GM21576 (cell line): ENCODE measurements around the gene DGKI.

ENCODE experiments used
- ATAC-seq: cut with Tn5 transposase; IDR thresholded peaks from one replicate; pipeline ENCODE4 v1.9.1; 2021; ENCODE audit warnings: mild to moderate bottlenecking, moderate library complexity; ENCODE audit not compliant: unreplicated experiment

The DGKI gene

DNA sequence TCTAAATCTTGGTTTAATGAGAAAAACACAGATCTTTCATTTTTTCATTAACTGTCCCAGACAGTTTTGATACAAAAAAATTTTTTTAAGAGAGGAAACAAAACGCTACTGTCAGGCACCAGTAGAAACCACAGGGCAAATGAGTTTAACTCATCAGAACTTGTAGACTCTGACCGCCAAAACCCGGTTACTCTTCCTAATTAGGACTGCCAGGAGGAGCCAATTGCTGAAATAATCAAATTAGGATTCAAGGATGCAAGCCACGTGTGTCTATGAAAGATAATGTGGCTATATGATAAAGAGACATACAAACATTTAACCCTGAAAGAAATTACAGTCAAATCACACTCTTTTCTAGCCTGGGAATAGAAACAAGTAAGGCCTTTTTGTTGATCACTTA is 154.4 kb downstream of the DGKI start:
- no peak for ATAC-seq

DNA sequence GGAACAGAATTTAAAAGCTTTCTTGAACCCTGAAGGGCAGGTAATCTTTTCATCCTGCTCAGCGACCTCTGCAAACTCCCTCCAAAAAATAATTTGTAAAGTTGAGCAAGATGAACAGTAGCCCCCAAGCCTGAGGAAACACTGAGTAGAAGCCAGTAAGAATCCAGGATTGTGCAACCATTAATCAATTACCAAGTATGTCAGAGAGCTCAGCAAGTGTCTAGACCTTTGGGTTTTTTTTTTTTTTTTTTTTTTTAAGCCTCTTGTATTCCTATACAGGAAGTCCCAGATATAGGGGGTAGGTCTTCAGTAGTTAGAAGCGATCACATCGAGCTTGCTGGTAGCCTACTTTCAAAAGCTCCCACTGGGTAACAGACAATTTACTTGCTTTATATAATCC is 155.2 kb downstream of the DGKI start:
- ATAC-seq = no peak

DNA sequence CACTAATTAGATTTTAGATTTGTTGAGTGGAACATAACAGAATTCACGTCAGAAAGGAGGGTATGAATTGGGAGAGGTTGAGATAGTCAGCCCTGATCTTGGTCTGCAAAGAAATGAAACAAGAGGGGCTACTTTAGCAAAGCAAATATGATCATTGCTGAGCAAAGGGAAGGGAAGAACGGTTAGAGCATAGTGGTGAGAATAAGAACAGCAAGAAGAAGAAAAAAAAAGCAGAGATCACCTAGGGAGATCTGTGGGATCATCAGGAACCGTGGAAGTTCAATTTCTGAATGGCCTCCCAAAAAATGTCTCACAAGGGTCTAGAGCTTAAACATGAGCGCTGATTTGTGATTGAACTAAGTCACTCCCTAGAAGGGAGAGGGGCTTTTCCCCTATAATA is 156.1 kb downstream of the DGKI start:
- ATAC-seq = no peak

DNA sequence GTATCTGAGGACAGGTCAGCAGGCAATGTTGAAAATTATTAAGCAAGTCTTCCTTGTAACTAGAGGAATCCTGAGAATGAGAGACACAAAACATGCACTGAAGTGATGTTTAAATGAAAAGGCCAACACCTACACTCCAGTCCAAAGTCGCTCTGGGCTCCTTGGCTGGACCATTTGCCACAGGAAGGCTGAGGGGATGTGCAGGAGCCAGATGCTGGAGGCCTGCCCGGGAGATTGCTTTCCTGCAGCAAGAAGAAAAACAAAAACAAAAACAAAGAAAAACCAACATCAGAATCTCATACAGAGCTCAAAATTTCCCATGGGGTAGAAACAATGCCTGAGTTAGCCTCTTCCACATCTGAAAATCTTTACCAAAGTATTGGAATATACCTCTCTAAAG is 157.0 kb downstream of the DGKI start:
- no peak for ATAC-seq

DNA sequence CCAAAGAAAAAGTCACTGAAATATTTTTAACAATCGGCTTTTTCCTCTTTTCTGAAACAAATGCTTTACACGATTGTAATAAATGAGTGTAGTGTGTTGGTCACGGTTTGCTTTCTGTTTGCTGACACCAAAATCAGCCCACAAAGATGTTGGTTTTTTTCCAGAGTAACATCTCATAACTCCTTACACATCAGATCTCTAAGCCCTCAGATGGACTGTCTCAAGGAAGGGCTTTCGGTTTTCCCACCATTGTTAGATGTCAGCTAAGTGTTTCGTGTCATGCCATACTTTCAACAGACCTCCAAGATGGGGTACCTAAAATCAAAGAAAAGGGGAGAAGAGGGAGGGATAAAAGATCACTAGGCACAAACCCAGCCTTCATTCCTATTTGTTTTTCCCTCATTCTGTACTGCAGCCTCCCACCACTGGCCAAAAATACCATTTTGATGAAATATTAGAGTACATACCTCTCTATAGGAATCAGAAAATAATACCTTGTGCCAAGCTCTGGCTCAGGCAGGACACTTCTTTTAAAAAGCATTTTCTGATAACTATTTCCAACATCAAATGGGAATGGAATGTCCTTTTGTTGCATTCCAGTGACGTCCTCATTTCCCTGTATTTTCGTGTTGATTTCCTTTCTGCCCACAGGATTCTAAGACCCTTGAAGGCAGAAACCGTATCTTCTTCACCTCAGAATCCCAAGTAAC is 159.1 kb downstream of the DGKI start:
- no peak for ATAC-seq

DNA sequence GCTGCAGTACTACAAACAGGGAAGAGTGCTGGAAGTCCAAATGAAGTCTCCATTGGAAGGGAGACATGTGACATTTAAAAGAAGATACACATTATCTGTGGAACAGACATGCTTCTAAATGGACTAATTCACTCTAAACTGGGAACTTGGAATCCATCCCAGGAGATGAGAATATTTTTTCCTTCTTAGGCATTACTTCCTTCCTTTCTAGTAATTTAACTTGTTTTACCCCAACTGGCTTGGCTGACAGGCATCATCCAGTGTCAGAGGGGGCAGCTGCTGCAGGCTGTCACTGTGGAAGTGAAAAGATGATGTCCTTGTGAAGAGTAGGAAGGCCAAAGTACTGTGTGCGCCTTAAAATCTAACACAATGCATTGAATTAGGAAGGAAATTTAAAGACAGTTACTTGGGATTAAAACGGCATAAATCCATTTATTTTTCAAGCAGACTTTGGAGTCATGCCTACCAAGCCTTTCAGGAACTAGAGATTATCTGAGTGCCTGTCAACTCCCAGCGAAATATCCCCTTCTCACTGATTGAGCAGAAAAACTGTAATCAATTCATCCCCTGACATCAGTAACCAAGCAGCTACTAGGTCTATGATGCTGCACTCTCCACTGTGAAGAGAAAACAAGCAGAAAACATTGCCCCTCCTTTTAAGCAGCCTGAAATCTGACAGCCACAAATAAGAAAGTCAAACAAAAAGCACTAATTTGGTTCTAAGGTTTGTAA is 161.2 kb downstream of the DGKI start:
- ATAC-seq = no peak

DNA sequence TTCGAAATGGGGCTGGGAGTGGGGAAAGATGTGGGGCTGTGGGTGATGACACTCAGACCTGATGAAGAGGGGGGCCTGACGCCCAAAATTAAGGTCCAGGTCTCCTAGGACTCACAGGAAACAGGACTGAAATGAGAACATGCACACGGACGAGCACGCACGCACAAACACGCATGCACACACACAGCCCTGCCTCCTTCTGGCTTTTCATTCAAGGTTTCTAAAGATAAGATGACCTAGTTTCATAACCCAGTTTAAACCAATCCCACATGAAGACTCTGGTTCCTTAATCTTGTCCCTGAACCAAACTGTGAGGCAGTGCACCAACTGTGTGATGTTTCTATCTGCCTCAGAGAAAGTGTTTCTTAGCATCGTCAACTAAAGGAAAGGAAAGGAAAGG is 162.0 kb downstream of the DGKI start:
- ATAC-seq = no peak

DNA sequence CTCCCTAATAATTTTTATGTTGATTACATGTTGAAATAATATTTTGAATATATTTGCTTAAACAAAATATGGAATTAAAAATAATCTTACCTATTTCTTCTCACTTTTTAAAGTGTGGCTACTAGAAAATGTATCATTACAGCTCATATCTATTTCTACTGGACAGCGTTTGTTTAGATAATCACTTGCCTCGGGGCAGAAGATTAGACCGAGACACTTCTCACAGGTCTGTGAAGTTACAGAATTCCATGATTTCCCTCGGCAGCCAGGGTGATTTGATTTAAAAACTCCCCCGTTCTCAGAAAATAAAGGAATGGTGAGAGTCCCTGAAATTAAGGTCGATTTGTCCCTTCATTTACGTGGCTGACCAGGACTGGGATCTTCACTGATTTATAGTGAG is 162.5 kb downstream of the DGKI start:
- ATAC-seq = no peak

DNA sequence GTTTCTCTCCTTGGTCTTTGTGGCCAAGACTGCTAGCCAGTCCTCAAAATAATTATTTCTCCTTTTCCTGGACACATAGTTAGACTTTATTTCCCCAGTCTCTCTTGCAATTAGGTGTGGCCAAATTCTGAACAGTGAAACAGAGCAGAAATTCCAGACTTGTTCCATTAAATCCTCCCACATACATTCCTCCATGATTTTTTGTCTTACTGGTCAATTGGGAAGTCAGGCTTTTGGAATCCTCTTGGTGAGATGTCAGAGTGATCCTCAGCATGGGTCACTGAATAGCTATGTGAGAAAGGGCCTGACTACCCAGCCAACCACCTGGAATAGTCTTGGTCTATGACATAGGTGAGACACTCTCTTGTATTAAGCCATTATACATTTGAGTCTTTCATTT is 164.2 kb downstream of the DGKI start:
- no peak for ATAC-seq

DNA sequence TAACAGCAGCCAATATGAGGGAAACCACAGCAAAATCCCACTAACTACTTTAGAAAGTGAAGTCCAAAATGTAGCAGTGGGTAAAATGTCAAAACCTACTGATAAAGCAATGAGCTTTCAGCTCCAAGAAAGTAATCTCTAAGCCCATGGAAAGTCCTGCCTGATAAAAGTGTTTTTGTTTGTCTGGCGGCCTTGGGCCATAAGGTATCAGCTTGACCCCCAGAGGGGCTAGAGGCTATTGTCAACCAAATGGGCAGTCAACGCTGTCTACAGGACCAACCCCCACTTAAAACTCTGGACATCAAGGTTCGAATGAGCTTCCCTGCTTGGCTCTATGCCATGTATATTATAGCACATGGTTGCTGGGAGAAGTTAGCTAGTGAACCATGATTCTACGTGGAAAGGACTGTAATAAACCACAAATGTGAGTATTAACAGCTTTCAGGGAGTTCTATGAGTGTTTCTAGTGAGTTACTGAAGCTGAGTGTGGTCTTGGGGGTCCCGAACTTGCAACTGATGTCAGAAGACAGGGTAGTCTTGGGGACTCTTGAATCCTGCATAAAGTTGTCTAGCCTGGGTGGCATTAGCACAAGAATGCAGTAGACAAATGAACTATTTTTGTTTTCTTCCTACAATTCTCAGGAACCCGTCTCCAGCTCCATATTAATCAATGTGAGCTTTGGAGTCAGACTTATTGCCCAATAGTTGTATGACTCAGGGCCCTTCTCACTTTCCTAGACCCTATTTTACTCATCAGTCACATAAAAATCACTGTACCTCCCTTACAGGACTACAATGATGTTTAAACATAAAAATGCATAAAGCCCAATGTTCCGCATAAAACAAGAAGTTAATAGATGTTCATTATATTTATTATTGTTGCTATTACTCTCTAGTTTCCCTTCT is 164.9 kb downstream of the DGKI start:
- ATAC-seq = no peak

DNA sequence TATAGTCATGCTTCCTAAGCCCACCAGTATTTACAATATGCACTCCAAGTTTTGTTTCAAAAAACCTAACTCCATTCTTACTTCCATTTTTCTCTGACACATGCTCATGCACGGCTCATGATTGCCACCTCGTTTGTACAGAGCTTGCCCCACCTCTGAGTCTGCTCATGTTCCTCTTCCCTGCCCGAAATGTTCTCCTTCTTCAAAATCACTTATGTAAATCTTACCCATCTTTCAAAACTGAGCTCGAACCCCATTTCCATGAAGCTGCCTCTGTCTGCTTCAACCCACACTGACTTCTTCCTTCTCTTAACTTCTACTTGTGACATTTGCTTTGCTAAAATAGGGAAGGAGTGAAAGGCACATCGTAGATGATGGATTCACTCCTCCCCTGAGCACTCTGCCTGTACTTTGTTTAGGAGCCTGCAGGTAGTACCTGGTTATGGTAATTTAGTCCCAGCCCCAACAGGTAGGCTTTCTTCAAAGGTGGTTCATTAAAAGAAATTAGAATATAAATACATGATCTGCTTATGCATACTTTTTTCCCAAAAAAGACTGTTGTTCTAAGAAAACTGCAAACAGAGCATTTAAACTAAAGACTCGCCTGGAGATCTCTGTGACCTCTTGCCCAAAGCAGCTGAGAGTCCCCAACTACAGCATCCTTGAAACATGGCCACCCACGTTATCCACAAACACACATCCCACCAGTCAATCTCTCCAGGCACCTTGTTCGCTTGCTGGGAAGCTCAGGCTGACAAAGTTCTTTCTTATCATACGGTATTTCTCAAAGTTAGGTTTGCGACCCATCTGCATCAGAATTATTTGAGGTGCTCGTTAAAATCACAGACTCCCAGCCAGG is 172.0 kb downstream of the DGKI start:
- no peak for ATAC-seq

DNA sequence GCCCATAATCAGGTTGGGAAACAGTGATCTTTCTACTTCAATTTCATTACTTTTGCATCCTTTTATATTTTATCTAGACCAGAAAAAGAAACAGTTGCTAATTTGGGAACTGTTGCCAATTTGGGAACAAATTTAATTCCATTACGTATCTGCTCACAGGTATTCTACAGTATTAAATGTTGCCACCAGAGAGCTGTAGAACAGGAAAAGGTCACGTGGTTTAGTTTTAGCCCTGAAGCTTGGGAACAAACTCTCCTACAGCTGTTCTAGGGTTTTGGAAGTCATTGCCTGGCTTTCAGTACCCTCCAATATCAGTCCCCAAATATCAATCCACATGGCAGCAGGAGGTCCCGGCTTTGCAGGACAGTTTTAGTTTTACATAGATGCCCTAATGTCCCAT is 172.7 kb downstream of the DGKI start:
- ATAC-seq = no peak

DNA sequence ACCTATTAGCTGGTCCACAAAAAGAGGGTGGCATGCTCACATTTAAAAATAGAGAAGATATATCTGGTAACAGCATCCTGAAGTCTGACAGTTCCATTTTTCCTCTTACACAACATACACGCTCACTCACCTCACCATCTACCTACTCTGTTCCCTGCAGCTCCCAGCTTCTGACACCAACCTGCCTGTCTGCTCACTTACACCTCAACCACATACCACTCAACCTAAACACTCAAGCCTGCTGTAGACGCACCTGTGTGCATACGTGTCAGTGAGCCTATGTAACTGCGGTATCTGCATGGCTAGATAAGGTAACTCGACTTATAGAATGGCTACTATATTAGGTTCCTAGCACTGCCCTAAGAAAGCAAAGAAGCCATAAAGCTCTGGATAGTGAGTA is 174.9 kb downstream of the DGKI start:
- no peak for ATAC-seq

DNA sequence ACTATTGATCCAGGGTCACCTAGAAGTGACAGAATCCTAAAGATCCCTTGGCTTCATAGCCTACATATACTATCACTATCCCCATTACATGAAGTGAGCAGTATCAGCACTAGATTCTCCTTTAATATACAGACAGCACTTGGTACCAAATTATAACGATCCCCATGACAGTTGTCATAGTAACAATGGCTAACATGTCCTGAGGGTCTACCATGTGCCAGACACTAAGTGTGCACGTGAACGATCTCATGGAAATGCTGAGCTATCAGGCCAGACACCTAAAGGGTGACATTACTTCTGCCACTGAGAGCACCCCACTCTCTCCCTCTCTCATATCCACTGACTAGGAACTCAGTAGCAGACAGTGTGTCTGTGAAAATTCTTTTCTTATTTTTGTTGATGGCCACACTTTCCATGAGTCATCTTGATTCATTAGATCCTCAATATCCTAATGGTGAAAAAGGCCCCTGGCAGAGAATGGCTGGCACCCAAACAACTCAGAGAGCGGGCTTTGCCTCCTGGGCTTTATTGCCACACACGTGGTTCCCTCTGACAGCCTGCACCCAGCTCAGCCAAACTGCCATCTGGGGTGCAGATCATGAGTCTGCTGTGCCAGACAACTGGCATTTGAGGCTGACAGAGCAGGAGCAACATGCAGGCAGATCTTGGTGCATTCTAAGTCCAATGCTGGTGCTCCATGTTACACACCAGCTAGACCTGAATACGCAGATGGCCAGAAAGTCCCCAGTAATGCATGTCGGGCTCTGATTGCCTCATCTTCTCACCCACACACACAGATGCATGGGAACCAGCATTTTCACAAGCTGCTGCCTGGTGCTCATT is 176.3 kb downstream of the DGKI start:
- ATAC-seq = no peak

DNA sequence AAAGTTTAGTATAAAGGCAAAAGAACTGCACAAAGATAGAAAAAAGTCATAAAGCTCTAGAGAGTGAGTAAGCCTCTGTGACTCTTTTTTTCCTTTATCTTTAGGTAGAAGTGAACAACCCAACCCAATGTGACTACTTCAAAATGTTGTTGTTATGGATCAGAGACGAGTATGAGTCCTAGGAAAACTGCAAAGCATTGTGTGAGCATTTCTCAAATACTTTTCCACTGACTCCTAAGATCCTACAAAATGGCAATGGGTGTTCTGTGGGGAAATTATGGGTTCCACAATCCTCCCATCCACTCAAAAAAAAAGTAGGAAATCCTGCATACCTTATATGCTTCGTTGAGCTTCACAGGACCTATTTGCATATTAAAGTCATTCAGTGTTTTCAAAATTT is 177.1 kb downstream of the DGKI start:
- no peak for ATAC-seq

DNA sequence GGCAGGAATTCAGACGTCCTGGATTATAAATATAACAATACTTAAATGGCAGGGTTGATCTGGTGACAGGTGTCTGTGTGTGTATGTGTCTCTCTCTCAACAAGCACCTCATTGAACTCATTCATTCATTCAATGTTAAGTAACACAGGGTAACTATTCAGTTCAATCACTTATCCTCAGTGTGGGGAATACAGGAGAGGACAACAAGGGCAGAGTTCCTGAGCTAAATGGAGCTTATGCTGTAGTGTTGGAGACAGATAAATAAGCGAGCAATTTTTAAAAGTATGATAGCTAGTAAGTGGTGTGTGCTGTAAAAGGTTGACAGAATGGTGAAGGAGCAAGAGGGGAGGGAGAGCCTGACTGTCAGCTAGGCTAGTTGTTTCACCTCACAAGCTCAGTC is 178.4 kb downstream of the DGKI start:
- no peak for ATAC-seq

DNA sequence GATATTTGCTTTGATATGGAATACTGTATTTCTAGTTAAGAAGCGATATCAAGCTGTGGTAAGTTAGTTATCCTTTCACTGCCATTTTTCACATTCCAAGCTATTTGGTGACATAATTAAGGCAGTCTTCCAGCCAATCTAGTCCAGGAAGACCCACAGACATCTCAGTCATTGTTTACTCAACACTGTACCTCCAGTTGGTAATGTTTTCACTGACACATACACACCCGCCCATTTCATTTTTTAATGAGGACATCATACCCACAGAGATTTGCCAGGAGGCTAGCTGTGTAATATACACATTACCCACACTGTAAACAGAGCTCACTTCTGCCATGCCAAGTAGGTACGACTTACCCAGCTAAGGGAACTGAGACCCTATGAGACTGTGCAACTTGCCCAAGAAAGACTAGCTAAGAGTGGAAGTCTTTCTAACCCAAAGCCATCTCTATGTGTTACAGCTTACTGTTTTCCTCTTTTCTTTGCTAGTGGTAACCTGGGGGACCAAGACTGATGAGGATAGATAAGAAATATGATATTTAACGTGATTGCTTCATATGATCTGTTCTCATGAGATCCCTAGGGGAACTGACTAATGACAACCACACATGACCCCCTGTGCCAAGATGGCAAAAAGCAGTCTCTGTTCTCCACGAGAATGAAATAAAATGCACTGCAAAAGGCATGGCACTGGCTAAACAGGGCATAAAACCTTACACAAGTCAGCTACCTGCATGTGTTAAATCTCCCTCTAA is 179.0 kb downstream of the DGKI start:
- no peak for ATAC-seq

DNA sequence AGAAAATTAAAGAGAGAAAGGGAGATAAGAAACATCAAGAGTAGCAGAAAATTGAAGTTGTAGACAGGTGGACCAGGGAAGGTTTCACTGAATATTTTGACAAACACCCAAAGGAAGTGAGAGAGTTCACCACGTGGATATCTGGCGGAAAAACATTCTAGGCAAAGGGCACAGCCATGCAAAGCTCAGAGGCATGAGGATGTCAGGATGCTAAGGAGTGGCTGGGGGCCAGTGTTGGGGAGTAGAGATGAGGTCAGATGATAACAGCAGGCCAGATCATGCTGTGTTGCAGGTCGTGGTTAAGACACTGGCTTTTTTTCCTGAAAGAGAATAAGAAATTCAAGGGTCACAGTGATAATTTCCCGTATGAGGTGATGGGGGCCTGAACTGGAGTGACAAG is 181.9 kb downstream of the DGKI start:
- no peak for ATAC-seq

DNA sequence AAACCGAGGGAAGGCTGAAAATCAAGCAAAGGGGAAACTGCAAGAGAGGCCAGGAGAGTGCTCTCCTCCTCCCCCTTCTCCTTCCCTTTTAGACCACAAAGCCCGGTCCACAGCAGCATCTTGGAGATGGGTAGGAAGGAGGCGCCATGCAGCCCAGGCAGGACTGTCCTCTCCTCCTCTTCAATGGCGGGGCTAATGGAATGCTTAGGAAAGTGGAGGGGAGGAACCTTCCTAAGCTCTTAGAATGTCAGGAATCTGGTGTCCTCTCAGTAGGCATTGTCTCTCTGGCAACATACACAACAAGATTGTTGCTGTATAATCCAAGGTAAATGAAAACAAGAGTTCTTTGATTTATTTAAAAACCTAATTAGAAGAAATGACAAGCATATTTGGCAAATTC is 185.1 kb downstream of the DGKI start:
- ATAC-seq = no peak
